H9 (cell line): ENCODE results near the gene ODAD2. TPM values are rescaled to one million over a fixed set of nuclear protein-coding genes. Genes with fewer than 3 reads are reported as not detected.

Experiments used
- DNase-seq: peaks from one replicate; pipeline ENCODE4 v3.0.0-alpha.2; 2017
- H2AFZ ChIP-seq: one replicate; pipeline ENCODE4 v1.6.1; 2013; ENCODE audit warnings: mild to moderate bottlenecking, low read length, control low read depth, moderate library complexity
- H2AK5ac ChIP-seq: 2 replicates; pipeline ENCODE4 v1.6.1; 2013; ENCODE audit warnings: low read length, control low read depth, mixed read lengths; ENCODE audit not compliant: insufficient read length
- H2BK120ac ChIP-seq: one replicate; pipeline ENCODE4 v1.6.1; 2013; ENCODE audit warnings: low read depth, mild to moderate bottlenecking, low read length, control low read depth, inconsistent platforms; ENCODE audit not compliant: poor library complexity, severe bottlenecking
- H2BK12ac ChIP-seq: 2 replicates; pipeline ENCODE4 v1.6.1; 2013; ENCODE audit warnings: low read length, control low read depth, mixed read lengths, low read depth; ENCODE audit not compliant: insufficient read length
- H2BK15ac ChIP-seq: 2 replicates; pipeline ENCODE4 v1.6.1; 2013; ENCODE audit warnings: low read depth, low read length, control low read depth
- H2BK20ac ChIP-seq: one replicate; pipeline ENCODE4 v1.6.1; 2013; ENCODE audit warnings: low read depth, mild to moderate bottlenecking, low read length, control low read depth, inconsistent platforms; ENCODE audit not compliant: poor library complexity, severe bottlenecking
- H2BK5ac ChIP-seq: 2 replicates; pipeline ENCODE4 v1.6.1; 2013; ENCODE audit warnings: low read length, control low read depth, mixed read lengths; ENCODE audit not compliant: insufficient read length
- H3K14ac ChIP-seq: 2 replicates; pipeline ENCODE4 v1.6.1; 2013; ENCODE audit warnings: low read length, control low read depth; ENCODE audit not compliant: insufficient read depth
- H3K18ac ChIP-seq: 2 replicates; pipeline ENCODE4 v1.6.1; 2013; ENCODE audit warnings: low read depth, mild to moderate bottlenecking, mixed read lengths, low read length, control low read depth; ENCODE audit not compliant: insufficient read length
- H3K23ac ChIP-seq: 2 replicates; pipeline ENCODE4 v1.6.1; 2013; ENCODE audit warnings: low read length, control low read depth, mixed read lengths, low read depth; ENCODE audit not compliant: insufficient read length
- H3K23me2 ChIP-seq: 2 replicates; pipeline ENCODE4 v1.6.1; 2013; ENCODE audit warnings: low read depth, mild to moderate bottlenecking, mixed read lengths, low read length, control low read depth; ENCODE audit not compliant: insufficient read length, poor library complexity, severe bottlenecking
- H3K27ac ChIP-seq: 2 replicates; pipeline ENCODE4 v1.5.1; 2013; ENCODE audit warnings: low read length, control low read depth, mixed read lengths, low read depth; ENCODE audit not compliant: insufficient read length
- H3K27me3 ChIP-seq: 2 replicates; pipeline ENCODE4 v1.6.1; 2013; ENCODE audit warnings: low read length, control low read depth, inconsistent platforms; ENCODE audit not compliant: insufficient read depth
- H3K4ac ChIP-seq: 2 replicates; pipeline ENCODE4 v1.6.1; 2013; ENCODE audit warnings: low read depth, mild to moderate bottlenecking, control low read depth, inconsistent platforms, low read length, moderate library complexity
- H3K4me1 ChIP-seq: 2 replicates; pipeline ENCODE4 v1.6.1; 2013; ENCODE audit warnings: low read length, control low read depth, inconsistent platforms; ENCODE audit not compliant: insufficient read depth
- H3K4me2 ChIP-seq: 2 replicates; pipeline ENCODE4 v1.6.1; 2013; ENCODE audit warnings: low read length, control low read depth, mixed read lengths; ENCODE audit not compliant: insufficient read length, insufficient read depth
- H3K56ac ChIP-seq: 2 replicates; pipeline ENCODE4 v1.6.1; 2013; ENCODE audit warnings: low read depth, mild to moderate bottlenecking, mixed read lengths, low read length, control low read depth; ENCODE audit not compliant: insufficient read length
- H3K79me1 ChIP-seq: 2 replicates; pipeline ENCODE4 v1.6.1; 2013; ENCODE audit warnings: low read depth, mild to moderate bottlenecking, moderate library complexity, low read length, control low read depth, inconsistent platforms; ENCODE audit not compliant: insufficient read depth, poor library complexity, severe bottlenecking
- H3K79me2 ChIP-seq: 2 replicates; pipeline ENCODE4 v1.6.1; 2013; ENCODE audit warnings: low read length, control low read depth, inconsistent platforms; ENCODE audit not compliant: insufficient read depth
- H3K9ac ChIP-seq: 2 replicates; pipeline ENCODE4 v1.6.1; 2013; ENCODE audit warnings: low read length, control low read depth, mixed read lengths; ENCODE audit not compliant: insufficient read length; ENCODE audit errors: extremely low read depth
- H3K9me3 ChIP-seq: one replicate; pipeline ENCODE4 v1.6.1; 2013; ENCODE audit warnings: low read depth, low read length, inconsistent platforms; ENCODE audit not compliant: control insufficient read depth
- H3T11ph ChIP-seq: one replicate; pipeline ENCODE4 v1.6.1; 2013; ENCODE audit warnings: mild to moderate bottlenecking, low read length, control low read depth, inconsistent platforms
- H4K20me1 ChIP-seq: one replicate; pipeline ENCODE4 v1.6.1; 2013; ENCODE audit not compliant: control insufficient read depth, insufficient read length, insufficient read depth
- H4K5ac ChIP-seq: 2 replicates; pipeline ENCODE4 v1.6.1; 2013; ENCODE audit warnings: low read depth, mild to moderate bottlenecking, mixed read lengths, low read length, control low read depth; ENCODE audit not compliant: insufficient read length
- H4K8ac ChIP-seq: replicated peaks from 2 replicates; pipeline ENCODE4 v1.6.1; 2013; ENCODE audit warnings: low read length, control low read depth, mixed read lengths, low read depth; ENCODE audit not compliant: insufficient read length
- H4K91ac ChIP-seq: 2 replicates; pipeline ENCODE4 v1.6.1; 2013; ENCODE audit warnings: low read depth, mild to moderate bottlenecking, moderate library complexity, mixed read lengths, low read length, control low read depth; ENCODE audit not compliant: insufficient read length
- H3K27ac Mint-ChIP-seq, 3 experiments: 2 replicates in 2 of 3; 3 replicates in 1 of 3; pipeline ENCODE4 v1.8.0; 2020 to 2021; ENCODE audit warnings: mixed read lengths in 3 of 3, mild to moderate bottlenecking in 1 of 3, moderate library complexity in 1 of 3
- H3K27me3 Mint-ChIP-seq: 2 replicates; pipeline ENCODE4 v1.8.0; 2021; ENCODE audit warnings: low read depth, mild to moderate bottlenecking, moderate library complexity, mixed read lengths
- H3K36me3 Mint-ChIP-seq, 3 experiments: 2 replicates in 2 of 3; 3 replicates in 1 of 3; pipeline ENCODE4 v1.8.0; 2020 to 2021; ENCODE audit warnings: low read depth in 3 of 3, mixed read lengths in 3 of 3; ENCODE audit not compliant: insufficient read depth in 1 of 3
- H3K4me1 Mint-ChIP-seq, 2 experiments: 2 replicates each; pipeline ENCODE4 v1.8.0; 2020; ENCODE audit warnings: mixed read lengths in 2 of 2
- H3K4me3 Mint-ChIP-seq, 2 experiments: 2 replicates in 1 of 2; 3 replicates in 1 of 2; pipeline ENCODE4 v1.8.0; 2020 to 2021; ENCODE audit warnings: mild to moderate bottlenecking in 2 of 2, mixed read lengths in 2 of 2, moderate library complexity in 1 of 2
- H3K9me3 Mint-ChIP-seq, 2 experiments: 2 replicates in 1 of 2; 3 replicates in 1 of 2; pipeline ENCODE4 v1.8.0; 2020; ENCODE audit warnings: mild to moderate bottlenecking in 2 of 2, mixed read lengths in 2 of 2, moderate library complexity in 1 of 2
- WGBS: extraction: QIAGEN DNeasy Blood & Tissue Kit; methylation state at CpG from one replicate; pipeline ENCODE4 v1.1.7; 2013; ENCODE audit warnings: missing lambda C conversion rate, low lambda C conversion rate, mixed read lengths; ENCODE audit not compliant: insufficient read length; ENCODE audit errors: extremely low coverage; 5-methylcytosine and 5-hydroxymethylcytosine counted together
- total RNA-seq: library from RNA; stranded (reverse); gene quantifications from 2 replicates; pipeline ENCODE4 v1.2.1, GENCODE V29; 2021
- TF ChIP-seq, protein P1 (sequence below): fragments of 200-600 bp; sonication (generic); conservative IDR thresholded peaks from 3 replicates; pipeline ENCODE4 v1.8.0; 2021; ENCODE audit warnings: antibody characterized with exemption, mild to moderate bottlenecking

The ODAD2 gene
- total RNA-seq, 1 experiment from 2014 or later: 4.5 TPM

- Mint-ChIP-seq H3K4me3 (no peak overlapping the region), H3K27me3 (no peaks in the 10 kb centered on the region; the same call in 1 of the 2 replicates), H3K36me3 (no peaks in the 10 kb centered on the region), H3K9me3 (no peaks in the 10 kb centered on the region), H3K27ac (no peak overlapping the region; a peak in 1 of 7 replicates), H3K4me1 (peaks cover under 1 to 1% of the 10 kb centered on the region in 2 experiments)
- H3K79me2 ChIP-seq: no peaks in the 10 kb centered on the region
- no peak overlapping the region for H3K14ac ChIP-seq
- H2BK120ac ChIP-seq: no peak overlapping the region
- H4K8ac ChIP-seq: no peak overlapping the region
- H3K27me3 ChIP-seq: no peaks in the 10 kb centered on the region
- no peak overlapping the region for H2AK5ac ChIP-seq
- no peaks in the 10 kb centered on the region for H4K20me1 ChIP-seq
- no peak overlapping the region for H3K18ac ChIP-seq
- TF ChIP-seq, protein P1, sequence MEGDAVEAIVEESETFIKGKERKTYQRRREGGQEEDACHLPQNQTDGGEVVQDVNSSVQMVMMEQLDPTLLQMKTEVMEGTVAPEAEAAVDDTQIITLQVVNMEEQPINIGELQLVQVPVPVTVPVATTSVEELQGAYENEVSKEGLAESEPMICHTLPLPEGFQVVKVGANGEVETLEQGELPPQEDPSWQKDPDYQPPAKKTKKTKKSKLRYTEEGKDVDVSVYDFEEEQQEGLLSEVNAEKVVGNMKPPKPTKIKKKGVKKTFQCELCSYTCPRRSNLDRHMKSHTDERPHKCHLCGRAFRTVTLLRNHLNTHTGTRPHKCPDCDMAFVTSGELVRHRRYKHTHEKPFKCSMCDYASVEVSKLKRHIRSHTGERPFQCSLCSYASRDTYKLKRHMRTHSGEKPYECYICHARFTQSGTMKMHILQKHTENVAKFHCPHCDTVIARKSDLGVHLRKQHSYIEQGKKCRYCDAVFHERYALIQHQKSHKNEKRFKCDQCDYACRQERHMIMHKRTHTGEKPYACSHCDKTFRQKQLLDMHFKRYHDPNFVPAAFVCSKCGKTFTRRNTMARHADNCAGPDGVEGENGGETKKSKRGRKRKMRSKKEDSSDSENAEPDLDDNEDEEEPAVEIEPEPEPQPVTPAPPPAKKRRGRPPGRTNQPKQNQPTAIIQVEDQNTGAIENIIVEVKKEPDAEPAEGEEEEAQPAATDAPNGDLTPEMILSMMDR: no peak
- no peak overlapping the region for H3K4ac ChIP-seq
- H3T11ph ChIP-seq: no peak overlapping the region
- H3K4me1 ChIP-seq: no peaks in the 10 kb centered on the region
- H4K5ac ChIP-seq: no peak overlapping the region
- H2BK15ac ChIP-seq: no peak overlapping the region
- H2BK5ac ChIP-seq: no peak overlapping the region
- no peak overlapping the region for H3K56ac ChIP-seq
- no peak for DNase-seq
- no peaks in the 10 kb centered on the region for H3K9me3 ChIP-seq
- H3K23me2 ChIP-seq: no peaks in the 10 kb centered on the region
- H3K23ac ChIP-seq: no peak overlapping the region
- no peak overlapping the region for H2AFZ ChIP-seq
- no peak overlapping the region for H3K4me2 ChIP-seq
- no peak overlapping the region for H3K27ac ChIP-seq
- H2BK20ac ChIP-seq: no peak overlapping the region
- no peak overlapping the region for H2BK12ac ChIP-seq
- H4K91ac ChIP-seq: no peak overlapping the region
- no CpG with 5 or more reads among the region's 4 CpGs for WGBS
- H3K9ac ChIP-seq: no peak overlapping the region
- no peaks in the 10 kb centered on the region for H3K79me1 ChIP-seq
These were observed 193.7 kb downstream of the ODAD2 start for GRCh38 chr10:27805180-27805579.
